GM23248 (cell line): Measurements from ENCODE around the gene TBCCD1.

ENCODE experiments used
- EZH2 ChIP-seq: fragments of 200-600 bp; sonication (generic); IDR thresholded peaks from 2 replicates; pipeline ENCODE4 v1.6.1; 2018; ENCODE audit warnings: antibody characterized with exemption, mild to moderate bottlenecking; ENCODE audit not compliant: insufficient read depth, poor library complexity, severe bottlenecking
- EZH2phosphoT487 ChIP-seq: fragments of 200-600 bp; sonication (generic); IDR thresholded peaks from 2 replicates; pipeline ENCODE4 v1.6.1; 2018; ENCODE audit warnings: antibody characterized with exemption, moderate library complexity, mild to moderate bottlenecking, low read depth; ENCODE audit not compliant: insufficient read depth

DNA sequence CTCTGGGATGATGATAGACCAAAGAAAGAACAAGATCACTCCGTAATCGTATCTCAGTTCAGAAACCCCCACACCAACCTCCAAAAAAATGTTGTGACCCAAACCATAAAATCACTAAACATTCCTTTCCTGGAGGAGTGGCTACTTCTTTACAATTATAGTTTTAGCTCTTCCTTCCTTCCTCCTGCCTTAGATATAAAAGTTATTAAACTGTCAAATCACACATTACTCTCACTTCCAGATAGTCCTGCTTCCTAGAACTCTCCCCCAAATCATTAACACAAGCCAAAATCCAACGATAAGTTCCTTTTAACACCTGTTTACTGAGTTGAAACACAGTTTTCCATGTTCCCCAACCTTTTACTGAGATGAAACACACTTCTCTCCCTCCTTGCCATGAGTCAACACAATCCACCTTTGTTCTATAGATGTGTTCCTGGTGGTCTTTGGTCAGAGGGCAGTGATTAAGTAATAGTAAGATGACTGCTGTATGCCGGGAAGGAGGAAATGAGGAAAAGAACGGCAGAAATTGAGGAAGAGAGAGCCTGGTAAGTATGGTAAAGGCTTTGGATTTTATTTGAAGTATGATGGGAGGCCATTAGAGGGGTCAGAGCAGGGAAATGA is 14.6 kb downstream of the TBCCD1 start:
- TF ChIP-seq EZH2 (no peak), EZH2phosphoT487 (no peak)
